A549 (cell line): Measurements from ENCODE around the gene ULBP1. TPM values are rescaled to one million over a fixed set of nuclear protein-coding genes. Genes with fewer than 3 reads are reported as not detected.

Experiments used
- ATAC-seq, 2 experiments: fragments of 200-7000 bp in 1 of 2; fragments of >200 bp in 1 of 2; cut with Nextera tagmentation in 1 of 2; cut with Tn5 transposase in 1 of 2; 3 replicates each; pipeline versions ENCODE4 v1.8.0 to v1.9.1; 2018 to 2020; ENCODE audit warnings: mild to moderate bottlenecking in 1 of 2, moderate library complexity in 1 of 2
- CTCF ChIA-PET: fragments of 300-600 bp; sonication (Branson Sonifier 250); formaldehyde crosslinking; extraction: SDS; loops from one replicate; lab custom pipeline; 2021; ENCODE audit warnings: antibody characterized with exemption, inconsistent platforms; lab: Yijun Ruan, JAX
- POLR2A ChIA-PET: fragments of 350-600 bp; formaldehyde crosslinking; extraction: SDS; loops from one replicate; lab custom pipeline; 2021; ENCODE audit warnings: antibody characterized with exemption, inconsistent platforms; lab: Yijun Ruan, JAX
- DNase-seq, 2 experiments: peaks; one replicate each; pipeline versions ENCODE4 v3.0.0 to v3.0.0-alpha.2; 2011 to 2016; ENCODE audit warnings: low read depth in 1 of 2, low spot score in 1 of 2
- FAIRE-seq: peaks from 2 replicates; lab custom pipeline; 2011; peaks lifted over from hg19 to GRCh38; lab: Jason Lieb, UNC
- H3K27ac ChIP-seq, 2 experiments: fragments of >200 bp; sonication (Bioruptor Twin); formaldehyde crosslinking; 3 replicates each; pipeline ENCODE4 v1.5.1; 2016 to 2017
- H3K4me1 ChIP-seq: fragments of >200 bp; sonication (Bioruptor Twin); formaldehyde crosslinking; 3 replicates; pipeline ENCODE4 v1.6.1; 2016
- H3K4me2 ChIP-seq: fragments of >200 bp; sonication (Bioruptor Twin); formaldehyde crosslinking; 3 replicates; pipeline ENCODE4 v1.6.1; 2016
- H3K4me3 ChIP-seq: fragments of >200 bp; sonication (Bioruptor Twin); formaldehyde crosslinking; 3 replicates; pipeline ENCODE4 v1.5.1; 2016
- H3K9me3 ChIP-seq: fragments of >200 bp; sonication (Bioruptor Twin); formaldehyde crosslinking; 3 replicates; pipeline ENCODE4 v1.6.1; 2016
- CHD2 ChIP-seq: fragments of 150-350 bp; IDR thresholded peaks from 2 replicates; pipeline ENCODE4 v1.6.1; 2014; ENCODE audit warnings: low read length; ENCODE audit not compliant: partially characterized antibody
- EHF ChIP-seq: fragments of 250-450 bp; sonication (Bioruptor Pico); IDR thresholded peaks from 2 replicates; pipeline ENCODE4 v1.5.0; 2020; ENCODE audit warnings: mild to moderate bottlenecking
- EHMT2 ChIP-seq: fragments of 200-600 bp; sonication (generic); IDR thresholded peaks from 2 replicates; pipeline ENCODE4 v1.6.1; 2016; ENCODE audit warnings: antibody characterized with exemption, low read depth, mild to moderate bottlenecking, moderate library complexity
- EP300 ChIP-seq, 2 experiments: fragments of >200 bp; sonication (Bioruptor Twin); formaldehyde crosslinking; IDR thresholded peaks; 2 replicates in 1 of 2; 3 replicates in 1 of 2; pipeline ENCODE4 v1.6.1; 2016 to 2017
- ESRRA ChIP-seq: fragments of 150-350 bp; IDR thresholded peaks from 2 replicates; pipeline ENCODE4 v1.6.1; 2014; ENCODE audit warnings: mild to moderate bottlenecking, low read length, borderline replicate concordance
- FOSB ChIP-seq: fragments of 250-450 bp; sonication (Bioruptor Pico); IDR thresholded peaks from 2 replicates; pipeline ENCODE4 v1.5.0; 2020; ENCODE audit warnings: mild to moderate bottlenecking, moderate library complexity
- GATA3 ChIP-seq: IDR thresholded peaks from 2 replicates; pipeline ENCODE4 v1.6.1; 2012; ENCODE audit warnings: borderline replicate concordance
- HOXA7 ChIP-seq: fragments of 250-450 bp; sonication (Bioruptor Pico); IDR thresholded peaks from 2 replicates; pipeline ENCODE4 v1.5.0; 2020; ENCODE audit warnings: mild to moderate bottlenecking, moderate library complexity
- HOXB13 ChIP-seq: fragments of 250-450 bp; sonication (Bioruptor Pico); IDR thresholded peaks from 2 replicates; pipeline ENCODE4 v1.5.0; 2020; ENCODE audit warnings: low read depth, mild to moderate bottlenecking, moderate library complexity
- KDM1A ChIP-seq: fragments of 200-600 bp; sonication (generic); IDR thresholded peaks from 2 replicates; pipeline ENCODE4 v1.6.1; 2016; ENCODE audit warnings: low read depth, mild to moderate bottlenecking
- KDM5A ChIP-seq: fragments of 200-600 bp; sonication (generic); IDR thresholded peaks from 2 replicates; pipeline ENCODE4 v1.6.1; 2016; ENCODE audit warnings: antibody characterized with exemption, mild to moderate bottlenecking
- MAFK ChIP-seq: fragments of 450-650 bp; IDR thresholded peaks from 2 replicates; pipeline ENCODE4 v1.6.1; 2014; ENCODE audit not compliant: partially characterized antibody
- MAZ ChIP-seq: fragments of 150-350 bp; IDR thresholded peaks from 2 replicates; pipeline ENCODE4 v1.6.1; 2014; ENCODE audit warnings: antibody characterized with exemption, low read depth, low read length, borderline replicate concordance
- NFE2L2 ChIP-seq: fragments of 150-350 bp; conservative IDR thresholded peaks from 2 replicates; pipeline ENCODE4 v1.6.1; 2014; ENCODE audit warnings: low read length
- NPAS2 ChIP-seq: fragments of 250-450 bp; sonication (Bioruptor Pico); IDR thresholded peaks from 2 replicates; pipeline ENCODE4 v1.8.0; 2022; ENCODE audit warnings: mild to moderate bottlenecking, moderate library complexity, borderline replicate concordance
- PHF8 ChIP-seq: fragments of 200-600 bp; sonication (generic); IDR thresholded peaks from 2 replicates; pipeline ENCODE4 v1.6.1; 2016; ENCODE audit warnings: low read depth, mild to moderate bottlenecking, antibody characterized with exemption, moderate library complexity, borderline replicate concordance
- RCOR1 ChIP-seq: fragments of 150-350 bp; IDR thresholded peaks from 2 replicates; pipeline ENCODE4 v1.6.1; 2014; ENCODE audit warnings: antibody characterized with exemption, low read length, low read depth
- RFX5 ChIP-seq: fragments of 450-650 bp; IDR thresholded peaks from 2 replicates; pipeline ENCODE4 v1.7.1; 2014; ENCODE audit warnings: antibody characterized with exemption, mild to moderate bottlenecking, moderate library complexity
- RNF2 ChIP-seq: fragments of 200-600 bp; sonication (generic); IDR thresholded peaks from 2 replicates; pipeline ENCODE4 v1.6.1; 2016; ENCODE audit warnings: low read depth, mild to moderate bottlenecking, antibody characterized with exemption, moderate library complexity, borderline replicate concordance
- SMC3 ChIP-seq: fragments of >200 bp; sonication (Bioruptor Twin); formaldehyde crosslinking; IDR thresholded peaks from 3 replicates; pipeline ENCODE4 v1.6.1; 2018; ENCODE audit warnings: inconsistent platforms
- ZFP36 ChIP-seq: fragments of 450-650 bp; IDR thresholded peaks from 2 replicates; pipeline ENCODE4 v1.6.1; 2014; ENCODE audit warnings: borderline replicate concordance; ENCODE audit not compliant: partially characterized antibody
- ZNF302 ChIP-seq: fragments of 250-450 bp; sonication (Bioruptor Pico); IDR thresholded peaks from 2 replicates; pipeline ENCODE4 v1.9.0; 2021; ENCODE audit warnings: inconsistent platforms, mild to moderate bottlenecking, moderate library complexity
- WGBS: methylation state at CpG from one replicate; pipeline ENCODE4 v1.1.6; 2017; ENCODE audit errors: missing lambda C conversion rate; 5-methylcytosine and 5-hydroxymethylcytosine counted together
- polyA plus RNA-seq, 4 experiments: library from polyadenylated mRNA; depleted of rRNA in 3 of 4; stranded (reverse); fragments of >200 nt; fragmentation: RNase III in 1 of 4; extraction: RNeasy Plus Mini Kit Qiagen cat#74134 plus additional on column Dnase treatment in 1 of 4; gene quantifications; 2 replicates in 3 of 4; 3 replicates in 1 of 4; pipeline ENCODE4 v1.2.3, GENCODE V29; 2011 to 2017
- TF ChIP-seq, protein P1 (sequence below): IDR thresholded peaks from 2 replicates; pipeline ENCODE4 v1.6.1; 2012; ENCODE audit warnings: low read depth, borderline replicate concordance
- TF ChIP-seq, protein P2 (sequence below): fragments of 450-650 bp; IDR thresholded peaks from 2 replicates; pipeline ENCODE4 v1.6.1; 2014; ENCODE audit warnings: antibody characterized with exemption
- TF ChIP-seq, protein P3 (sequence below): fragments of >200 bp; sonication (Bioruptor Twin); formaldehyde crosslinking; IDR thresholded peaks from 3 replicates; pipeline ENCODE4 v1.5.1; 2016
- TF ChIP-seq, protein P4 (sequence below): fragments of >200 bp; sonication (Bioruptor Twin); formaldehyde crosslinking; IDR thresholded peaks from 3 replicates; pipeline ENCODE4 v1.6.1; 2016

The ULBP1 gene
- polyA plus RNA-seq, 2 of the 4 experiments (the other 2 are of a cell fraction) = 0.89 to 6.6 TPM

DNA sequence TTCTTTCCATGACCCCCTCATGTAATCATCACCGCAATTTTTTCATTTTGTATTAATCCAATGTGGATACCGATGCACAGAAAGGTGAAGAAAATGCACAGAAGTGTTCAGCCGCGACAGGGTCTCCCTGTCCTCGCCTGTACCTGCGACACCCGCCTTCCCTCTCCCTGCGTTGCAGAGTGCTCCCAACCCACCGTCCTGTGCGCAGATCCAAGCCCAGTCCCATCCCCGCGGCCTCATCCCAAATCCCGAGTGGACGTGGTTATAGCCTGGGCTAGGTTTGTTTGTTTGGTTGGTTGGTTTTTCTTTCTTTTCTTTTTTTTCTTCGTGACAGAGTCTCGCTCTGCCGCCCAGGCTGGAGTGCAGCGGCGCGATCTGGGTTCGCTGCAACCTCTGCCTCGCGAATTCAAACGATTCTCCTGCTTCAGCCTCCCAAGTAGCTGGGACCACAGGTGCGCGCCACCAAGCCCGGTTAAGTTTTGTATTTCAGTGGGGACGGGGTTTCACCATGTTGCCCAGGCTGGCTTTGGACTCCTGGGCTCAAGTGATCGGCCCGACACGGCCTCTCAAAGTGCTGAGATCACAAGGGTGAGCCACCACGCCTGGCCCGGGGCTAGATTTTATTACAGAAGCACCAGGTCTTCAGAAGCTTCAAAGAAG, 40.3 kb upstream of the ULBP1 start:
- Histone ChIP-seq H3K9me3 (no peaks in the 10 kb centered on the region), H3K27ac (peak overlapping the region in 1 of 2 experiments; percentile 69; a peak in 3 of 6 replicates), H3K4me2 (peak overlapping the region; percentile 79), H3K4me3 (peak overlapping the region; percentile 65), H3K4me1 (peaks cover 11% of the 10 kb centered on the region; the same call in 1 of the 3 replicates)
- DNase-seq = no peak
- POLR2A ChIA-PET = no interaction called here
- 64% methylated on average over 33 of the region's 33 CpGs for WGBS
- no peak for FAIRE-seq
- TF ChIP-seq PHF8 (no peak), NFE2L2 (no peak), MAZ (no peak), FOSB (CRISPR knock-in tag) (no peak), ESRRA (no peak), MAFK (no peak), GATA3 (no peak)
- CTCF ChIA-PET = interaction anchor here (1.0 to 2.8 kb wide), 7 partner anchors 58 to 200 kb away, joined by 3 to 28 read pairs (median 6); no protein-coding TSS in a partner anchor
- ATAC-seq = peak; percentile 5; a peak in 2 of 6 replicates

DNA sequence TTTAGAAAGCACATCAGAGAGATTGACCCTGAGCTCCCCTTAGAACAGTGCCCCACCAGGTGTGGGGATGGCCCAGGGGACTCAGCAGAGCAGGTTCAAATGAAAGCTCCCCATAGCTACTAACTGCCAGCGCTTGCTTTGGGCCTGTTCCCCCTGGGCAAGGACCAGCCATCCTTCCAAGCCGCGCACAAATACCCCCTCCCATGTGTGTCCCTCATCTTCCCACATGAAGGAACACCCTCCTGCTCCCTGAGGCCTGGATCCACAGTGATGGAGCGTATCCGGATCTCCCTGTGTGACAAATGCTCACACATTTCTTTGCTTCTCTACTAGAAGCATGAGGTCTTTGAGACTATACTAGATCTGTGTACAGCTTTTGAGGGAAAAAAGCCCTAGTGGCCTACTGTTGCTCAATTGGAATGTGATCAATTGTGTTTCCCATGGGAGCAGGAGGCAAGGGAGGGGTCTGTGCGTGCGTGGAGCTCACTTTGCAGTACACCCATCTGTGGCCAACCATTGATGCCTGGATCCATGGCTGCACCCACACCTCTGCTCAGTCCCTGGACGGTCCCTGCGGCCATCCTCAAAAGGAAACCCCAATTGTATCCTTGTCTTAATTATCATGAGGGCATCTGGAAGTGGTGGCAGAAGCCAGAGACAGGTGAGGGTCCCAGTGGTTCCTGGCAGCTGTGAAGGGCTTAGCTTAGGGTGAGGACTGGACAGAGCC, 39.4 kb upstream of the ULBP1 start:
- Histone ChIP-seq H3K4me2 (no peak overlapping the region), H3K27ac (peak overlapping the region in 1 of 2 experiments; percentile 88; a peak in 1 of 6 replicates), H3K4me3 (no peak overlapping the region), H3K9me3 (no peaks in the 10 kb centered on the region), H3K4me1 (peaks cover 11% of the 10 kb centered on the region; the same call in 1 of the 3 replicates)
- CTCF ChIA-PET = interaction anchor here (0.8 to 2.8 kb wide), 11 partner anchors 40 to 201 kb away, joined by 3 to 28 read pairs (median 5); no protein-coding TSS in a partner anchor
- TF ChIP-seq HOXA7 (CRISPR knock-in tag) (no peak), MAZ (no peak), CHD2 (no peak), RFX5 (no peak), ESRRA (no peak), RCOR1 (no peak), NFE2L2 (no peak), EP300 (IDR thresholded peaks at IDR 0.05) (no peak), EHMT2 (no peak), GATA3 (no peak)
- TF ChIP-seq, protein P1, sequence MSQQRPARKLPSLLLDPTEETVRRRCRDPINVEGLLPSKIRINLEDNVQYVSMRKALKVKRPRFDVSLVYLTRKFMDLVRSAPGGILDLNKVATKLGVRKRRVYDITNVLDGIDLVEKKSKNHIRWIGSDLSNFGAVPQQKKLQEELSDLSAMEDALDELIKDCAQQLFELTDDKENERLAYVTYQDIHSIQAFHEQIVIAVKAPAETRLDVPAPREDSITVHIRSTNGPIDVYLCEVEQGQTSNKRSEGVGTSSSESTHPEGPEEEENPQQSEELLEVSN = no peak
- 86% methylated on average over 9 of the region's 9 CpGs for WGBS
- ATAC-seq (no peak), DNase-seq (no peak), FAIRE-seq (no peak)
- POLR2A ChIA-PET = no interaction called here

DNA sequence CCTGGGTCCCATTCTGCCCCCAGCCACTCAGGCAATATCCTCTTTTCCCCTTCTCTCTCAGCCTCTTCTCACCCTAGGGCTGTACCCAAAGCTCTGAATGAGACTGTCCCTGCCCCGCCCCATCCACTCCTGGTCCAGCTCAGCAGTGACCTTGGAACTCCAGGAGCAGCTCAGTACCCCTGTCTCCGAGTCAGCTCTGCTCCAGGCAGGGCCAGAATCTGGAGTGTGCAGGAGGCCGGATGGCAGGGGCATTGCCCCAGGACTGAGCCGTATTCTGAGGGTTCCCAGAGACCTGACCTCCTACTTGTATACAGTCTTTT, 38.9 kb upstream of the ULBP1 start:
- TF ChIP-seq KDM5A = no peak
- no peak for TF ChIP-seq ZNF302 (CRISPR knock-in tag)
- no peak for TF ChIP-seq NPAS2
- TF ChIP-seq NFE2L2 = no peak
- no peak for TF ChIP-seq KDM1A
- TF ChIP-seq RNF2 = no peak
- TF ChIP-seq, protein P2, sequence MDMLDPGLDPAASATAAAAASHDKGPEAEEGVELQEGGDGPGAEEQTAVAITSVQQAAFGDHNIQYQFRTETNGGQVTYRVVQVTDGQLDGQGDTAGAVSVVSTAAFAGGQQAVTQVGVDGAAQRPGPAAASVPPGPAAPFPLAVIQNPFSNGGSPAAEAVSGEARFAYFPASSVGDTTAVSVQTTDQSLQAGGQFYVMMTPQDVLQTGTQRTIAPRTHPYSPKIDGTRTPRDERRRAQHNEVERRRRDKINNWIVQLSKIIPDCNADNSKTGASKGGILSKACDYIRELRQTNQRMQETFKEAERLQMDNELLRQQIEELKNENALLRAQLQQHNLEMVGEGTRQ = no peak
- no peak for TF ChIP-seq ESRRA
- TF ChIP-seq EHF (CRISPR knock-in tag) = no peak
- TF ChIP-seq, protein P3, sequence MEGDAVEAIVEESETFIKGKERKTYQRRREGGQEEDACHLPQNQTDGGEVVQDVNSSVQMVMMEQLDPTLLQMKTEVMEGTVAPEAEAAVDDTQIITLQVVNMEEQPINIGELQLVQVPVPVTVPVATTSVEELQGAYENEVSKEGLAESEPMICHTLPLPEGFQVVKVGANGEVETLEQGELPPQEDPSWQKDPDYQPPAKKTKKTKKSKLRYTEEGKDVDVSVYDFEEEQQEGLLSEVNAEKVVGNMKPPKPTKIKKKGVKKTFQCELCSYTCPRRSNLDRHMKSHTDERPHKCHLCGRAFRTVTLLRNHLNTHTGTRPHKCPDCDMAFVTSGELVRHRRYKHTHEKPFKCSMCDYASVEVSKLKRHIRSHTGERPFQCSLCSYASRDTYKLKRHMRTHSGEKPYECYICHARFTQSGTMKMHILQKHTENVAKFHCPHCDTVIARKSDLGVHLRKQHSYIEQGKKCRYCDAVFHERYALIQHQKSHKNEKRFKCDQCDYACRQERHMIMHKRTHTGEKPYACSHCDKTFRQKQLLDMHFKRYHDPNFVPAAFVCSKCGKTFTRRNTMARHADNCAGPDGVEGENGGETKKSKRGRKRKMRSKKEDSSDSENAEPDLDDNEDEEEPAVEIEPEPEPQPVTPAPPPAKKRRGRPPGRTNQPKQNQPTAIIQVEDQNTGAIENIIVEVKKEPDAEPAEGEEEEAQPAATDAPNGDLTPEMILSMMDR = no peak
- no peak for TF ChIP-seq ZFP36
- no peak for TF ChIP-seq SMC3
- no peak for TF ChIP-seq HOXB13 (CRISPR knock-in tag)
- TF ChIP-seq, protein P4, sequence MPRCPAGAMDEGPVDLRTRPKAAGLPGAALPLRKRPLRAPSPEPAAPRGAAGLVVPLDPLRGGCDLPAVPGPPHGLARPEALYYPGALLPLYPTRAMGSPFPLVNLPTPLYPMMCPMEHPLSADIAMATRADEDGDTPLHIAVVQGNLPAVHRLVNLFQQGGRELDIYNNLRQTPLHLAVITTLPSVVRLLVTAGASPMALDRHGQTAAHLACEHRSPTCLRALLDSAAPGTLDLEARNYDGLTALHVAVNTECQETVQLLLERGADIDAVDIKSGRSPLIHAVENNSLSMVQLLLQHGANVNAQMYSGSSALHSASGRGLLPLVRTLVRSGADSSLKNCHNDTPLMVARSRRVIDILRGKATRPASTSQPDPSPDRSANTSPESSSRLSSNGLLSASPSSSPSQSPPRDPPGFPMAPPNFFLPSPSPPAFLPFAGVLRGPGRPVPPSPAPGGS = no peak
- CTCF ChIA-PET = interaction anchor here (0.7 to 2.8 kb wide), 13 partner anchors 25 to 202 kb away, joined by 3 to 28 read pairs (median 5); no protein-coding TSS in a partner anchor
- ATAC-seq (no peak), DNase-seq (no peak), FAIRE-seq (no peak)
- H3K4me2 ChIP-seq = no peak overlapping the region
- POLR2A ChIA-PET = no interaction called here
- H3K9me3 ChIP-seq = no peaks in the 10 kb centered on the region
- peak overlapping the region in 1 of 2 experiments; percentile 88; a peak in 3 of 6 replicates for H3K27ac ChIP-seq
- H3K4me1 ChIP-seq = peaks cover 11% of the 10 kb centered on the region; the same call in 1 of the 3 replicates
- 63% methylated on average over 3 of the region's 4 CpGs for WGBS
- no peak overlapping the region for H3K4me3 ChIP-seq
